HG03571 (cell line): ENCODE data around the gene GOLPH3.
"Not testable (repeated sequence)": the region's sequence is repeated elsewhere in the genome, so short reads cannot be mapped to it uniquely, and the experiment has no call there.

ENCODE experiments used
- ATAC-seq: cut with Tn5 transposase; IDR thresholded peaks from one replicate; pipeline ENCODE4 v1.9.1; 2021; ENCODE audit not compliant: unreplicated experiment

The GOLPH3 gene

GRCh38 chr5:32174011-32174870, at the start of gene GOLPH3:
Gene GOLPH3 (minus strand): TSS chr5:32174319. CDS start chr5:32174034, 285 bp downstream.
- peak; percentile 87 for ATAC-seq

- ATAC-seq, result no peak
These were observed 48.8 kb upstream of the GOLPH3 start for GRCh38 chr5:32222723-32223470.

- no peak for ATAC-seq
These were observed 43.8 kb upstream of the GOLPH3 start for GRCh38 chr5:32217886-32218396.

- not testable (repeated sequence) for ATAC-seq
These were observed 40.2 kb upstream of the GOLPH3 start for GRCh38 chr5:32214344-32214743.

GRCh38 chr5:32210151-32210550, 36.0 kb upstream of the GOLPH3 start:
- ATAC-seq, result no peak

GRCh38 chr5:32208837-32209236, 34.7 kb upstream of the GOLPH3 start:
- not testable (repeated sequence) for ATAC-seq

GRCh38 chr5:32207355-32207634, 33.2 kb upstream of the GOLPH3 start:
- ATAC-seq, result no peak

GRCh38 chr5:32206509-32207354, 32.6 kb upstream of the GOLPH3 start:
- ATAC-seq, result no peak

GRCh38 chr5:32206053-32206452, 31.9 kb upstream of the GOLPH3 start:
- ATAC-seq, result no peak

- ATAC-seq, result no peak
These were observed 28.3 kb upstream of the GOLPH3 start for GRCh38 chr5:32202394-32202793.

- ATAC-seq, result no peak
These were observed 27.1 kb upstream of the GOLPH3 start for GRCh38 chr5:32201122-32201753.

- no peak for ATAC-seq
These were observed 22.9 kb upstream of the GOLPH3 start for GRCh38 chr5:32197032-32197431.

GRCh38 chr5:32195265-32195664, 21.1 kb upstream of the GOLPH3 start:
- no peak for ATAC-seq

- no peak for ATAC-seq
These were observed 19.5 kb upstream of the GOLPH3 start for GRCh38 chr5:32193591-32193990.

- ATAC-seq, result no peak
These were observed 16.0 kb upstream of the GOLPH3 start for GRCh38 chr5:32190095-32190494.

GRCh38 chr5:32187675-32188074, 13.6 kb upstream of the GOLPH3 start:
- no peak for ATAC-seq

GRCh38 chr5:32182463-32183063, 8.4 kb upstream of the GOLPH3 start:
- no peak for ATAC-seq

GRCh38 chr5:32173267-32174010, 680 bp downstream of the GOLPH3 start:
- peak; percentile 13 for ATAC-seq

GRCh38 chr5:32172923-32173266, 1.2 kb downstream of the GOLPH3 start:
- no peak for ATAC-seq
